CD4-positive, alpha-beta T cell treated with Interferon alpha-2 for 1 hour (primary cell): Measurements from ENCODE around the gene CCDC117.
"Not testable (repeated sequence)": the region's sequence is repeated elsewhere in the genome, so short reads cannot be mapped to it uniquely, and the experiment has no call there.

Experiments used
- DNase-seq, 2 donors: peaks; one replicate each; pipeline ENCODE4 v3.0.0-alpha.2; 2020 to 2022

The CCDC117 gene

GRCh38 chr22:28772633-28773460 is at the start of gene CCDC117:
TSS of gene CCDC117 (plus strand) at chr22:28772695. CDS start at chr22:28772850, 155 bp downstream.
- DNase-seq: peak; percentile 94

GRCh38 chr22:28728002-28728401 is 44.5 kb upstream of the CCDC117 start:
- no peak for DNase-seq

- DNase-seq: no peak
These were observed 43.7 kb upstream of the CCDC117 start for GRCh38 chr22:28728621-28729313.

GRCh38 chr22:28730179-28730578 is 42.3 kb upstream of the CCDC117 start:
- DNase-seq: no peak

- no peak for DNase-seq
These were observed 38.1 kb upstream of the CCDC117 start for GRCh38 chr22:28734393-28734792.

GRCh38 chr22:28736301-28737155 is 36.0 kb upstream of the CCDC117 start:
- no peak for DNase-seq

- no peak for DNase-seq
These were observed 34.8 kb upstream of the CCDC117 start for GRCh38 chr22:28737701-28738100.

- DNase-seq: not testable (repeated sequence)
These were observed 33.6 kb upstream of the CCDC117 start for GRCh38 chr22:28738876-28739275.

GRCh38 chr22:28741200-28741784 is 31.2 kb upstream of the CCDC117 start:
- DNase-seq: no peak

- peak; percentile 98 for DNase-seq
These were observed 30.5 kb upstream of the CCDC117 start, which contains the start of the genes CHEK2 and HSCB for GRCh38 chr22:28741785-28742561. TSS of gene CHEK2 (minus strand) at chr22:28741820. CDS start at chr22:28734721, 7,099 bp downstream. TSS of gene HSCB (plus strand) at chr22:28742039. CDS start at chr22:28742096, 57 bp downstream.

GRCh38 chr22:28742562-28742962 is 29.9 kb upstream of the CCDC117 start:
- no peak for DNase-seq

- no peak for DNase-seq
These were observed 28.6 kb upstream of the CCDC117 start for GRCh38 chr22:28743852-28744251.

GRCh38 chr22:28750471-28750881 is 22.0 kb upstream of the CCDC117 start:
- DNase-seq: no peak

GRCh38 chr22:28754512-28754911 is 18.0 kb upstream of the CCDC117 start:
- not testable (repeated sequence) for DNase-seq

GRCh38 chr22:28759861-28760560 is 12.5 kb upstream of the CCDC117 start:
- no peak for DNase-seq

GRCh38 chr22:28761449-28761755 is 11.1 kb upstream of the CCDC117 start:
- no peak for DNase-seq

GRCh38 chr22:28762000-28762399 is 10.5 kb upstream of the CCDC117 start:
- DNase-seq: not testable (repeated sequence)

GRCh38 chr22:28766628-28767027 is 5.9 kb upstream of the CCDC117 start:
- DNase-seq: no peak

- DNase-seq: peak in 1 of 2 donors; percentile 26
These were observed 3.6 kb upstream of the CCDC117 start for GRCh38 chr22:28768701-28769393.

GRCh38 chr22:28769394-28770085 is 3.0 kb upstream of the CCDC117 start:
- no peak for DNase-seq
